HG03064 (cell line): ENCODE data around the gene FYN.
A peak's percentile ranks its signal among the peaks of the same experiment; 100 is the strongest.

Source experiments
- ATAC-seq: cut with Tn5 transposase; IDR thresholded peaks from one replicate; pipeline ENCODE4 v1.9.1; 2021; ENCODE audit warnings: low read depth; ENCODE audit not compliant: unreplicated experiment

Gene FYN

DNA sequence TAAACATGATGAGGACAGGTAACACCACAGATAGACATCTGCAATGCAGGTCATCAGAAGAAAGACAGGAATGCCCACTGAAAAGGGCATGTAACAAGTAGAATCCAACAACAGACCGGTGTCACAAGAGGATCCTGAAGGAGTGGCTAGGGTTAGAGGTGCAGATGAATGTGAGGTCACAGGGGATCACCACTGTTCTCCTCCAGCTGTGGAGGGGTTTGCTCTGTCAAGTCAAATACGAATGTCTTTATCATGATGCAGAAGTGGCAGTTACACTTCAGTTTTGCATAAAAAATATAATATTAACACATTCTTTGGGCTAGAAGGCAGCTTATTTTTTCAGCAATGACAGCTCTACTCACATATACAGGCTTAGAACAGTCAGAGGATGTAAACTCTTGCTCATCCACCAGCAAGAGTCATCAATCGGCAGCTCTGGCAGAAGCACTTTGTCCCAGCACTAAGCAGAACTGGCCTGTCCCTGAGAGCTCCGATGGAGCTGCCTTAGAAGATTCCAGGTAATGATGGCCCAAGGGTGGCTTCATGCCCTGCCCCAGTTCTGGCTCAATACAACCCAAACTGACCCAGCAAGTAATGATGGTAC, 137.1 kb downstream of the FYN start:
- ATAC-seq, result no peak

DNA sequence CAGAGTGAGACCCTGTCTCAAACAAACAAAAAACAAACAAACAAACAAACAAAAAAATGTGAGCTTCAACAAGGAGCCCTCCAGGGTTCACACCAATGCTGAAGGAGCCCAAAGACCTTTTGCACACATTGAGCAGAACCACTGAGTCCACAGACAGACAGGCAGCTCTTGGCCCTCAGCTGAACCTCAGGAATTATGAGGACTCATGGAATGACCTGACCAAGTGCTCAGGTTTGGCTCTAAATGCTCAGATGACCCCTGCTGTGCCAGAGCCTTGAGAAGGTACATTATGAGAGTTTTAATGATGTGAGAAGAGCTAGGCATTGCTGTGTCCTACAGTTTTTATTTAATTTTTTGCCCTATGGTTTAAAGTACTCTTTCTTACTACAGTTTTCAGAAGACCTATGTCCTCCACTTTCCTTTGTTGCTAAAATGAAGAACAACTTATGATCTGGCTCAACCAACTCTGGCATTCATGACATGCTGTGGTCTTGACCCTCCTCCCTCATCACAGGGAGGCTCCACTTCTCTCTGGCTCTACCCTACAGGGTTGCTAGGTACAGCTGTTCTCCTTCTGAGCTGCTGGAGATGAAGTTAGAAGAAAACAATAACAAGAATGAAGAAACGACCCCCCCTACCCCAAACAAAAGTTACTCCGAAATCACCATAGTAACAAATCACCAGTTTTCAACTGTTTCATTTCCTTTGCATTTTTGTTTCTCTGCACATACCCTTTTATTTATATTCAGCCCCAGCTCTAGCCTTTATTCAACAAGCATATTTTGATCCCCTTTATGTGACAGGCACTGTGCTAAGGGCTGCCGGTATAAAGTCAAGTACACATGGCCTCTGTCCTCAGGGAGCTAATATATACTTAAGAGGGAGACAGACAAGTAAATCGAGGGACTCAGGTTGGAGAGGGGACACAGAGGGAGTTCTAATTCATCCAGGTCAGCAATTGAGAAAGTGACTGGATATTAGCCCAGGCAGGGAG, 138.9 kb downstream of the FYN start:
- no peak for ATAC-seq

DNA sequence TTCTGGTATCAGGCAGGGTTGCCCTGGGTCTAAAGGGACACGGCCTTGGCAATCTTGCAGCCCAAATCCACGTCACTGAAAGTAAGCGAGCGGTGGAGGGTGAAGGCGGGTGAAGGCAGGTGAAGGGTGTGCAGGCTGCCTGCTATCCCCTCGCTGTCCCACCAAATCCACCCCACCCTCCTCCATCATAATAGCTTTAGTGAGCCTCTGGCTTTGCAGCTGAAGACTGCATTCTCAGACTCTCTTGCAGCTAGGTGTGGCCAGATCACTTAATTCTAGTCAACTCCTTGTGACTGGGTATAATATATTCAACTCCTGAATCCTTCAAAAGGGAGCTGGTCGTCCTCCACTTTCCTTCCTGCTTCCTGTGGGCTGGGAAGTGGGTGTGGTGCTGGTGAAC, 140.9 kb downstream of the FYN start:
- no peak for ATAC-seq

DNA sequence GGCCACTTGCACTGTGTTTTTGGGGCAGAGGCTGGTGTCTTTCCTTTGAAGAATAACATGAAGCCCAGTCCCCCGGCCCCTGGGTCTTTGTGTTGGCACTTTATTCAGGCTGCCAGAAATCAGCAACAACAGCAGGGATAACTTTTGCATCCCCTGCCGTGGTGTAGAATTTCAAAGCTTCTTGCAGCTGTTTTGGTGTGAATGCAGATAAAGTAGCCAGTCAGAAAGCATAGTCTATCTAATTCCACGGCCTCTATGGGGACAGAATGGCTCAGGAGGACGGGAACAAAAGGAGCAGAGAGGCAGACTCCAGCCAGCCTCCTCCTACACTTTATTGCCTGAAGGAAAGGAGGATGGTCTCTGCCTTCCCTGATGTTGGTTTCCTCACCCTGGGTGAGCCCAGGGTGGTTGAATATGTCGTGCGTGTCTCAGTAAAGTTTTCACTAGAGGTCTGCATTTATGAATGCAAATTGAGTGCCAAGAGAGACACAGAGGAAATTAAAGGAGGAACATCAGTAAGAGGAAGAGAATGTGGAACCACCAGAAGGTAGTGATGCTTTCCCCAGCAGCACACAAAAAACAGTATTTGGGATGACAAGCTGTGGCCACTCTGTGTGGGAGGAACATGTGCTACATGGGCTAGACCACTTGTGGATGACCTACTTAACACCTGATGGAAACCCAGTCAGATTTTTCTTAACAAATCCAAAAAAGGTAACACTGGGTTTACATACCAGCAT, 141.6 kb downstream of the FYN start:
- ATAC-seq, result no peak

DNA sequence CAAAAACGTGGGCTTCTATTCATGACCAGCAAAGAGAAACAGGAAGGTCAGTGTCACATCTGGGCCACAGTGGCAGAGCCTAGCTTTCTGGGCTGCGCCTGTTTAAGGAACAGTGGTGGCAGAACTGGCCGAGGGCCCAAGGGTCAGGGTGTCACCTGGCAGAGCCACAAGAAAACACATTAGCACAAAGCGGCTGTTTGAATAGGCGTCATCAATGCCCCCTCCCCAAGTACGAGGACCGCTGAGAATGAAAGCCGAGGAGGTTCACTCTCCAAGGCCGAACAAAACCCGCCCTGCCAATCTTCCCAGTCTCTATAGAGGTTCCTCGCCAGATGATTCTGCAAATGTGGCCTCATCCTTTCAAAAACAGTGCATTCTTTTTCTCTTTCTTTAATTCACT, 142.4 kb downstream of the FYN start:
- ATAC-seq, result no peak

DNA sequence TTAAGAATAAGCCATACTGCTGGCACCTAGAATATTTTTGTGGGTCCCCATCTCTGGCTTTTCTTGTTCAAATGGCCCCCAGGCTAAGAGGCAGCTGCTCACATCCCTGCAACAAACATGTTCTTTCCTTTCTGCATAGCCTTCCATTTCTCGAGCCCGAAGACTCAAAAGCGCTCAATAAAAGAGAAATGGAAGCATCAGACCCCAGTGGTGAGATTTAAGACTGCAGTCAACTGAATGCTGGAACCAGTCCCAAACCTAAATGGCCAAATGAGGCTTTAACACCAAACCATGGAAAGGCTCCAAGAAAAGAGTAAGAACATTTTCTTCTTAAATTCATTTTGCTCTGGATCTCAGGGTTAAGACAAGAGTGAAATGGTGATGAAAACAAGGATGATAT, 145.4 kb downstream of the FYN start:
- ATAC-seq, result no peak

DNA sequence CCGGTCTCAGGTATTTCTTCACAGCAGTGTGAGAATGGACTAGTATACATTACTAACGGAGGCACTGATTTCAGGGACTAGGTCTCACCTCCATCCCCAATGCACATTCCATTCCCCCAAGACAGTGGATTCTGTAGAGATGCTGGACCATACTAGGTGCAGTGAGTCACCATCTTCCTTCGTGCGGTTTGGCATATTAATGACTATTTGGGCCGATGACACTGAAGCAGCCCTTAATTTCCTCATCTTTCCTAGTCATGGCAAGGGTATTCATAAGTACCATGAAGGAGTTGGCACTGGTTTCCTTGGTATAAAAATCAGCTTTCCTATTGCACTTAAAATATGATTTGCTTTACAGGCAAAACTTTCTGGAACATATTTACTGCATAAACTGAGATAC, 146.2 kb downstream of the FYN start:
- no peak for ATAC-seq

DNA sequence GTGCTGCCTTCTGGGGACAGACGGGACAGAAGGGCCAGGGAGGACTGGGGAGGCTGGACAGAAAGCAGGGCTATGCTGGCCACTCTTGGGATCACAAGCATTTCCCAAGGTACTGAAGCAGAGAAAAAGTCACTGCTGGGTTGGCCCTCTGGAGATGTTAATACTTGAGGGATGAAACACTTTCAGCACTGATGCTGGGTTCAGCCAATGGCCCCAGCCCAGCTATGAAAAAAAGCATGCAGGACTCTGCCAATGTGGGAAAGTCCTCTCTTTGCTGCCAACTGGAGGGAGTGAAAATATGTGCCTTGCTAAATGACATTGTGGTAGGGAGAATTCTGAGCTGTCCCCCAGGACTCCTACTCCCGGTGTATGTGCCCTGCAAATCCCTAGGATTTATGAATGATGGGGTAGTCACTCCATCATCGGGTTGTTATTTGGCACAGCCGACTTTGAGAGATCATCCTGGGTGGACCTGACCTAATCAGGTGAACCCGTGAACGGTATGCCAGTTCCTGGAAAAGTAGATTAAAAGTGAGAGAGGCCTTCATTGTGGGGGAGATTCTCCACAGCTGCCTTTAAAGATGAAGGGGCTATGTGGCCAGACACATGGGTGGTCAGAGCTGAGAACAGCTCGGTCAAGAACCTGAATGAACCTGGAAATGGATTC, 147.7 kb downstream of the FYN start:
- no peak for ATAC-seq

DNA sequence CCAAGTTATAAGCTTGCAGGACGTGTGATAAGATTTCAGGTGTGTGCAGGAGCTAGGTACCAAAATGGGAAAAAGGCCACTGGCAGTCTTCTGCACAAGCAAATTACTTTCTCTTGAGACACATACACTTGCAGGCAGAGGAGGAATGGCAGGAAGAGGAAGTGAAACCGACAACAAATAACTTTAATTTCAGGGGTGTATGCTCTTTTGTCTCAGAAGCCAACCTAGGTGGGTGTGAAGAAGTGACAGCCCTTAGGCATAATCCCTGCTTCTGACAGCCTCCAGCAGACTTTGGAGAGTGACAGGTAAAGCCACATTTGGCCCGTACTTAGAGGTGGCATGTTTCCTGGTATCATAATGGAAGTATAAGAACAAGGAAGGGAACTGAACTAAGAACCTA, 148.7 kb downstream of the FYN start:
- peak; percentile 97 for ATAC-seq

DNA sequence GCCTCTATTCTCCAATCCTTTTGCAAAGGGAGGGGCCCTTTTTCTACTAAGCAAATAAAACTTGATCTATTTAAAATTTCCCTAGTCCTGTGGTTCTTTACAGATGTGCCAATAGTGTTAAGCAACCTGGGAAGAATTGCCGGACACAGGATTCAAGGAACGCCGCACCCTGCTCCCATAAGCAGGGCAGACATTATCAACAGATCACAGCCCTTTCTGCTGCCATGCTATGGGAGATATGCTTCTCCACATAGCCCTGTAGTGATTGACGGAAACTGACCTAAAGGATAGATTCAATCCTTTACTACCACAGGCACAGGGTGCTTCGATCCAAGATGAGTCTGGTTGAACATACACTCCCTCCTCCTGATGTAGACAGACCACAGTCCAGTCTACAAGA, 149.2 kb downstream of the FYN start:
- peak; percentile 22 for ATAC-seq

DNA sequence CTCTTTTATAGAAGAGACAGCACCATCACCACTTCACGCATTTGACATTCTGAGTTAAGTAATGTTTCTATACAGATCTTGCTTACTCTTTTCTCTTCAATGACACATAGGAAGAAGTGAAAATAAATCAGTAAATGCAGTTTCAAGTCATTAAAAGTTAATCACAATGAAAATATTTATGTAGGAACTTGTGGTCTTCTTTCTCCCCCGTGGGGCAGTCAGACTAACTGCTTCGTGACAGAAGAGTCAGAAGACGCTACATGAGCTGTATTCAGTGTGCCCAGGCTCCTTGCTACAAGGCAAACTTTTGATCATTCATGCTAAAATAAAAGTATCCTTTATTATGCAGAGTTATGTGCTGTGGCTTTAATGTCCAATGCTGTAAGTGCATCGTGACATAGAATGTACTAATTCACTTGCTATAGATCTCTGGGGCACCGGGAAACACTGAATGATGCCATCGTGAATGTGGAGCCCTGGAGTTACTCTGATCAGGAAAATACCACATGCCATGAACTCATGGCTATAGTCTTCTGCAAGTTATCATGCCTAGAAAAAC, 149.8 kb downstream of the FYN start:
- no peak for ATAC-seq

DNA sequence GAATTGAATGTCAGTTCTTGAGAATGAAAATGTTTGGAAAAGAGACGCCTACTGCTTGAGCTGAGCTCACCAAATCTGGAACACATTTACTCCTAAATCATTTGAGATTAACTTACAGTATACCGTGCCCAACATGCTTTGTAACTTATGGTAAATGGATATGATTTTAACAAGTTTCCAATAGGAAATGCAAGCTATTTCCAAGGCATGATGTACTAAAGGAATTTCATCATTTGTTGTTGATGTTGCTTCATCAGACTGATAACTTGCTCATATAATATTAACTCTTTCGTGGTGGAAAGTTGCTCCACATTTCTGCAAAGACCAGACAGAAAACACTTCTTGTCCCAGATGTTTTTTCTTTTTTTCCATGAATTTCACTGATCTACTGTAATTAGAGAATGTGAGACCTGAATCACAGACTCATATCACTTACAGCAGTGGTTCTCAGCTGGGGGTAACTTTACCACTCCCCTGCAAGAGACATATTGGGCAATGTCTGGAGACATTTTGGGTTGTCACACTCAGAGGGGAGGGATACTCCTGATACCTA, 151.0 kb downstream of the FYN start:
- ATAC-seq, result no peak

DNA sequence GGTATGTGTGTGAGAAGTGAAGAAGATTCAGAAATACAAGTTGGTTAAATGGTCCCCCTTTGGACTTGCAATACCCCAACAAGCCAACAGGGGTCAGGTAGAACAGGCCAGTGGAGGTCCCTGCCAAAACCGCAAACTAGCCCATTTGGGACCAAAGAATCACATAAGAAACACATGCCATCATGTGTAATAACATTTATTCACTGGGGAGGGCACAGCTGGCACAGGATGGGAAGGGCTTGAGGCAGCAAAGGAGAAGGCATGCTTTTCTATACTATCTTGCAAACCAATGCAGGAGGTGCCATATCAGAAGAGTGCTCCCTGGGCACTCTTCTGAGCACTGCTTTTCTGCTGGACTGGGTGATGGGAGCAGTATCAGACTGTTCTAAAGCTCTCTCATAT, 151.5 kb downstream of the FYN start:
- ATAC-seq, result no peak

DNA sequence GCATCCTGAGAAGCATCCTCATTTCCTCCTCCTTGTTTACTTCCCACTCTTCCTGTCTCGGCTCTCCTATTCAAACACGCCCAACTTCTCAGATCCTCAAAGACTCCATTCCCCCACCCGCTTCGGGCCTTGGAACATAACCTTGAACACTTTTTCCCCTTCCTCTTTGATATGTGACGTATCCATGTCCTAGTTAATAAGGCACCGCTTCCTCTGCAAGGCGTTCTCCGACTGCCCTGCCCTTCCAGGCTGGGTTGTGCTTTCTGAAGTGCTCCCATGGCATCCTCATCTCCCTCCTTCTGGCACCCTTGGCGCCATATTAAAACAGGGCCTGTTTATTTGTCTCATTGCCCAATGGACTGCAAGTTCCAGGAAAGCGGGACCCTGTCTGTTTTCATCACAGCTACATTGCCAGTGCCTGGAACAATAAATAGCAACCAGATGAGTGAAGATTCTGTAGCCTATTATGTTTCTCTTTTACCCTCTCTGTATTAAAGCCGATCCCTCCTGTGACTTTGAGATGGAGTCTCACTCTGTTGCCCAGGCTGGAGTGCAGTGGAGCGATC, 152.2 kb downstream of the FYN start:
- no peak for ATAC-seq

DNA sequence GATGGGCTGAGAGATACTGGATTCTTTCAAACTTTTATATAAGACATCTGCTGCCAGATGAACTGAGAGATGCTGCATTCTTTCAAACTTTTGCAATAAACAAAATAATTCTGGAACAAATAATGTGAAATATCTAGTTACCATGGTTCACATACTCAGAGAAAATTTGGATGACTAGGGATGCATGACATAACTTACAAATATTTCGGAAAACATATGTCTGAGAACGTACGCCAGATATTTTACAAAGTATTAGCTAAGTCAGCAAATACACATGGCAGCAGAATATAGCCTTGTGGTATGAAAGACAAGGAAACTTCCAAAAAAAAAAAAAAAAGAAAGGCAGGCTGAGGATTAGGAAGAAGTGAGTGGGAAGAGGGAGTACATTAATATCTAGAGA, 154.3 kb downstream of the FYN start:
- ATAC-seq, result no peak

DNA sequence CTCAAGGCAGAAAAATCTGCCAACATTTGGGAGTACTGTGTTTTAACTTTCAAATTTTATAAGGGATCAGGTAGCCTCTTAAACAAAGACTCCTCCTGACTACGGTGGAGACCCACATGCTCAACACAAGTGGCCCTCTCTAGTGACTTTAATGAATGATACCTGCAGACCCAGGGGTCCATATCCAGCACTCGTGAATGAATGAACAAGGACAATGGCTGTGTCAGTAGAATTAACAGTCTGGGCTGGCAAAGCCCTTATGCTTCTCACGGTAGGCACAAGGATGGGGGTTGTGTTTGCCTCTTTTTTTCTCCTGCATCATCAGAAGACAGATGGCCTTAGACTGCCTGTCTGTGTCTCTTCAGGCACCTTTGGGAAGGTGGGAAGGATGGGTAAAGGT, 154.9 kb downstream of the FYN start:
- no peak for ATAC-seq

DNA sequence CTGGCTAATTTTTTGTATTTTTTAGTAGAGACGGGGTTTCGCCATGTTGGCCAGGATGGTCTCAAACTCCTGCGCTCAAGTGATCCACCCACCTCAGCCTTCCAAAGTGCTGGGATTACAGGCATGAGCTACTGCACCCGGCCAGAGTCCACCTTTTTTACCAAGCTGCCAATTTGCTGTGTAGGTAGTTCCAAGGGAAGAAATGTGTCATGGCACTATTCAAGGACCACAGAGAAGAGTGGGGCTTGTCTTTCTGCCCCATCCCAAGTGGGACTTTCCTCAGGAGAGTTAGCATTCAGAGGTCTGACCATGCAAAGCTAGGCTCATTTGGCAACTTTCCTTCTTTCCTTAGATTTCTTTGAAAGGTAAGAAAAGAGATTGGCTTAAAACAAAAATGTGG, 155.6 kb downstream of the FYN start:
- no peak for ATAC-seq

DNA sequence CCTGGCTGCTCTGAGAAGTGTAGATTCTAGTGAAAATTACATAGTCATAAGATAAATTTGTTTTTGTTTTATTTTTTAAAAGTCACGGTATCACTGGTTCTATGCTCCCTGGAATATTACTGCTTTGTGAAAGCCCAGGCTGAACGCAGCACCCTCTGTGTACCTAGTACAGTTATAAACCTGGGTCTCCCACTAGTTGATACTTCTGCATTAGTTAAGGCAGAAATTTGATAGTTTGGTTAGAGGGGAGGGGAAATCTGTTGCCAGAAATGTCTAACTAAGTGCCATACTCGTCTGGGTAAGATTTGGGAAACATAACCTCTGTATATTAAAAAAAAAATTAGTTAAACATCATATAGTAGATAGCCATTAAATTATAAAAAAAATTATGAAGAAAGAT, 156.9 kb downstream of the FYN start:
- ATAC-seq, result no peak

DNA sequence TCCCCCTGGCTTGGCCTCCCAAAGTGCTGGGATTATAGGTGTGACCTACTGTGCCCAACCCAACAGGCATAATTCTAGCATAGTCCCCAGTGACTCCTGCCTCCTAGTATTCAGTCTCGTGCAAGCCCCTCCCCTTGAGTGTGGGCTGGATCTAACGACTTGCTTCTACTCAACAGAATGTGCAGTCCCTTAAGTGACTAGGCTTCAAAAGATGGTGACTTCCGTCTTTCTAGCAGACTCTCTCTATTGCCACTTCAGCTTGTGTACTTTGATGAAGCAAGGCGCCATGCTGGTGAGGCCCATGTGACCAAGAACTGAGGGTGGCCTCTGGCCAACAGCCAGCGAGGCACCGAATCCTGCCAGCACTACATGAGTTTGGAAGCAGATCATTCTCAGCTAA, 157.9 kb downstream of the FYN start:
- no peak for ATAC-seq
